Fibroblast of lung (primary cell): Measurements from ENCODE around the gene PHGDH.

Source experiments
- EZH2 ChIP-seq: IDR thresholded peaks from 2 replicates; pipeline ENCODE4 v1.5.1; 2012; ENCODE audit warnings: low read length, control low read depth, mild to moderate bottlenecking; ENCODE audit errors: missing control alignments
- TF ChIP-seq, protein P1 (sequence below), 2 donors: IDR thresholded peaks in 1 of 2; conservative IDR thresholded peaks in 1 of 2; 1 replicate in 1 of 2; 2 replicates in 1 of 2; pipeline ENCODE4 v1.5.1; 2011 to 2012; ENCODE audit warnings: low read length in 2 of 2, control low read depth in 1 of 2, inconsistent platforms in 1 of 2, low read depth in 1 of 2, mild to moderate bottlenecking in 1 of 2

DNA sequence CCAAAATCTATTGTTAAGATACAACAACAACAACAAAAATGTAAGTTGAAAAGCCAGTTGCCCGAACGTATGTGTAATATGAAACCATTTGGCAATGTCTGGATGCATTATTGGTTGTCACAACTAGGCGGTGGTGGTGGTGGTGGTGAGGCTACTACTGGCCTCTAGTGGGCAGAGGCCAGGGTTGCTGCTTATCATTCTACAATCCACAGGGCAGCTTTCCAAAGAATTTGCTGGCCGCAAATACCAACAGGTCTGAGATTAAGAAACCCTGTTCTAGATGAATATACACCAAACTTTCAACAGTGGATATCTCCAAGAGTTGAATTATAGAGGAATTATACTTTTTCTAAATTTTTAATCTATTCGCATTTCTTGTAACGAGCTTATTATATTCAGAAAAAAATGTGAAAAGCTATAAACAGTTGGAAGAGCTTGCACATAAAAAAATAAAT is 36.9 kb upstream of the PHGDH start:
- TF ChIP-seq, protein P1, sequence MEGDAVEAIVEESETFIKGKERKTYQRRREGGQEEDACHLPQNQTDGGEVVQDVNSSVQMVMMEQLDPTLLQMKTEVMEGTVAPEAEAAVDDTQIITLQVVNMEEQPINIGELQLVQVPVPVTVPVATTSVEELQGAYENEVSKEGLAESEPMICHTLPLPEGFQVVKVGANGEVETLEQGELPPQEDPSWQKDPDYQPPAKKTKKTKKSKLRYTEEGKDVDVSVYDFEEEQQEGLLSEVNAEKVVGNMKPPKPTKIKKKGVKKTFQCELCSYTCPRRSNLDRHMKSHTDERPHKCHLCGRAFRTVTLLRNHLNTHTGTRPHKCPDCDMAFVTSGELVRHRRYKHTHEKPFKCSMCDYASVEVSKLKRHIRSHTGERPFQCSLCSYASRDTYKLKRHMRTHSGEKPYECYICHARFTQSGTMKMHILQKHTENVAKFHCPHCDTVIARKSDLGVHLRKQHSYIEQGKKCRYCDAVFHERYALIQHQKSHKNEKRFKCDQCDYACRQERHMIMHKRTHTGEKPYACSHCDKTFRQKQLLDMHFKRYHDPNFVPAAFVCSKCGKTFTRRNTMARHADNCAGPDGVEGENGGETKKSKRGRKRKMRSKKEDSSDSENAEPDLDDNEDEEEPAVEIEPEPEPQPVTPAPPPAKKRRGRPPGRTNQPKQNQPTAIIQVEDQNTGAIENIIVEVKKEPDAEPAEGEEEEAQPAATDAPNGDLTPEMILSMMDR (conservative IDR thresholded peaks at IDR 0.05 in 1 of 2, IDR thresholded peaks at IDR 0.05 in 1 of 2; ENCODE audit: low read depth in 1 of 2, low read length in 2 of 2): peak in 1 of 2 donors; percentile 69
- no peak for TF ChIP-seq EZH2
